Anterior cingulate cortex (tissue), 58 donors: ENCODE measurements around the gene CCL16.
"Not testable (repeated sequence)": the region's sequence is repeated elsewhere in the genome, so short reads cannot be mapped to it uniquely, and the experiment has no call there.

Experiments used
- DNase-seq, 58 donors: peaks; one replicate each; lab custom pipeline; 2025; lab: John Stamatoyannopoulos, UW

Gene CCL16

DNA sequence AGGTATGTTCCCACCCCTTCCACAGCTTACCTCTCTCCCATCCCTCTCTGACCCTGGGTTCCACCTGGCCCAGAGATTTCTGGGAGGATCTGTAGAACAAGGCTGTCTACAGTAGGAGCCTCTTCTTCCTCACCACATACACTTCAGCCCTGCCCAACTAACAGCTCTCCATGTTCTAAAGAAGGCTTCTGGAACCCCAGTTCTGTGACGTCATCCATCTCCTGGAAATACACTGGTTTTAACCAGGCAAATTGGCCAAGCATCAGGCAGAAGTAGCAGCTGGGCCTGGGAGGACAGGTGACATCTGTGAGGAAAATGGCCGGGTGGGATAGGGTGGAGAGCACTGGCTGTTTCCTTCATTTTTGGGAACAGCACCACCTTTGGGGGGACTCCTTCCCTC lies 37.8 kb downstream of the CCL16 start, which contains the start of gene LYZL6:
LYZL6 (minus strand) TSS at position 177 of the 400 bp plus-strand sequence. CDS start 4,357 bp downstream, outside the sequence.
- no peak for DNase-seq

DNA sequence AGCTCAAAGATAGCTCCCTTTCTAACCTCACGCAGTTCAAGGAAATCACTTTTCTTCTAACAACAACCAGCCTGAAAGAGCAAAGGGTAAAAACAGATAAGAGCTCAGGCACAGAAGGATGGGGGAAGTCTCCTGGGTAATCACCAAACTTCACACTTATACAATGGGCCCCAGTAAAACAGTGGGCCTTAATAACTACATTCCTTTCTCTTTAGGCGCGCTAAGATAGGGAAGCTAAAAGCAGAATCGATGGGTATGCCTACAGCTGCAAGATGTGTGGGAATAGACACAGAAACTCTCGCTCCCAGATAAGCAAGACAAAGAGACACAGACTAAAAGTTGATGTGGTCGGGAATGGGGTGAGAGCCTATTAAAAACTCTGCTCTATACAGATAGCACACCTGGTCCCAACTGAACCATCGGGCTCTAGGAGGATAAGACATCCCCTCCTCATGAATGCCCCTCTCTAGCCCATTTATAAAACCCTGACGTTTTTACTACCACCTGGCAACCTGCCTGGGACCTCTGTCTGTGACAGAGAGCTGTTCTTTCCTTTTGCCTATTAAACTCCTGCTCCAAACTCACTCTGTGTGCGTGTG lies 38.6 kb downstream of the CCL16 start:
- DNase-seq, result no peak

DNA sequence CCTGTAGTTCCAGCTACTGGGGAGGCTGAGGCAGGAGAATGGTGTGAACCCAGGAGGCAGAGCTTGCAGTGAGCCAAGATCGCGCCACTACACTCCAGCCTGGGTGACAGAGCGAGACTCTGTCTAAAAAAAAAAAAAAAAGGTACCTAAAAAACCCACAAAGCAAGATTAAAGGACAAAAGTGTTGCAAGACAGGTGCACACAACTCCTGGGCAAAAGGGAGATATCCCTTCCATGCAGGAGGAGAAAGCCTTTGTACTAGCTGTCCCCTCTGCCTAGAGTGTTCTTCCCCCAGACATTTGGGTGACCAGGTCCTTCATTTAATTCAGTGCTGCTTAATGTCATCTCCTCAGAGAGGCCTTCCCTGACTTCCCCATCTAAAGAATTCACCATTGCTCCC lies 42.8 kb downstream of the CCL16 start:
- not testable (repeated sequence) for DNase-seq

DNA sequence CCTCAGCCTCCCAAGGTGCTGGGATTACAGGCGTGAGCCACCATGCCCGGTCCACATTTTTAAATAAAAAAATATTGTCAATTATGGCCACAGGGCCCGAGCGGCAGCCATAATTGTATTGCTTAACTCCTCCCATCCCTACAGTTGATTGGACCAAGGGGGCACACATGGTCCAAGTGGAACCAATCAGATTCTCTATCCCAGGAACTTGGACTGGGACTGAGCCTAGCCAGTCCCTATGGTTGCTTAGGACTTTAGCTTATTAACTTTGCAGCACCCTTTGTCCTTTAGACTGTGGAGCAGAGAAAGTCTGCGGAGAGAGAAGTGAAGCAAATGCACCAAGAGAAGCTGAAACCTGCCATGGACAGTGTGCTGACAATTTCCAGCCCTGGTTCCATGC lies 45.2 kb downstream of the CCL16 start:
- no peak for DNase-seq

DNA sequence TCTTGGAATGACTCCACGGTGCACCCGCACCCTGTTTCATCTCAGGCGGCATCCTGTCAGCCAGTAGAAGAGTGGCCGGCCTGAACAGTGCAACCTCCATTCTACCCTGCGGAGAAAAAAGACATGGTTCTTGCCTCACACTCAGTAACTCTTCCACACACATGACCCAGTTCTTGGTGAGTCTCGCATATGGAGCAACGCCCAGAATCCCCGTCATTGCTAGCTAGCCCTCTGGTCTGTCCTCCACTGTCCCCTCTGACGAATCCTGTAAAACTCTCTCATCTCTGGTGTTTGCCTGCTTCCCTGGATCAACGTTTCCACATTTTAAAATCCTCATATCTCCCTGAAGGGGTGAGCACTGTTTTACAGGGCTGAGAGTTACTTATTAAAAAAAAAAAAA lies 46.5 kb downstream of the CCL16 start:
- no peak for DNase-seq

DNA sequence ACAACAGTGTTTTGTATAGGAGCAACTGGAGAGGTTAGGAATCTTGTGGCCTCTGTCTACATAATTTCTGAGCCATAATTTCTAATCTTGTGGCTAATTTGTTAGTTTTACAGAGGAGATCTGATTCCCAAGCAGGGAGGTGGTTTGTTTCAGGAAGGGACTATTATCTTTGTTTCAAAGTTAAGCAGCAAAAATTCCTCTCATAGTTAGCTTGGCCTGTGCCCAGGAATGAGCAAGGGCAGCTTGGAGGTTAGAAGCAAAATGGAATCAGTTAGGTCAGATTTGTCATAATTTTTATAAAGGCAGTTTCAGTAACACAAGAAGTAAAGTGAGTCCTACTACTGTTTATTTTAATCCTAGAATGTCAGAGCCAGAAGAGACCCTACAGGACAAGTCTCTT lies 48.7 kb downstream of the CCL16 start:
- no peak for DNase-seq

DNA sequence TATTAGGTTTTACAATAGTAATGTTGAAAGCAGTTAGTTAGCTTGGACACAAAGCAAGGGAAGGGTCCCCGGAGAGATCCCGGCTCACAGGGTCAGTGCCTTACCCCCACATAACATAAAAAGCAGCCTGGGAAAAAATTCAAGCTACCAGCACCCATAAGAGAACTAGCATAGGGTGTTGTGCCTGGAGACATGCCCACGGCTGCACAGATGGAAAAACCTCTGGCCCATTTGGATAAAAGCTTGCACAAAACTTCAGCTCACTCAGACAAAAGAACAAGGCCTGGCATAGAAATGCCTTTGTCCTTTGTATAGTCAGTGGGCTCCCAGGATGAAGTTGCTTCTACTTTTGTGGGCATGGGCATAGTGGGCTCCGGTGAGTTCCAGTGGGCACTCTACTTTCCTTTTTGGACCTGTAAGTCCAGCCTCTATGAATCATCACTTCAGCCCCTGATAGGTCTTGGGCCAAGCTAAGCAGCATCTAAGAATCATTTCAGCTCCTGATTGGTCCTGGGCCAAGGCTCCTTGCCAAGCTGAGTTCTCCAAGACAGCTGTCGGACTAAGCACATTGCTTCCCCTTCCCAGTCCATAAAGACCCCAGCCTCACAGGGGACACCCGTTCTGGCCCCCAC lies 49.4 kb downstream of the CCL16 start:
- peak in 1 of 58 donors; percentile 3 for DNase-seq

DNA sequence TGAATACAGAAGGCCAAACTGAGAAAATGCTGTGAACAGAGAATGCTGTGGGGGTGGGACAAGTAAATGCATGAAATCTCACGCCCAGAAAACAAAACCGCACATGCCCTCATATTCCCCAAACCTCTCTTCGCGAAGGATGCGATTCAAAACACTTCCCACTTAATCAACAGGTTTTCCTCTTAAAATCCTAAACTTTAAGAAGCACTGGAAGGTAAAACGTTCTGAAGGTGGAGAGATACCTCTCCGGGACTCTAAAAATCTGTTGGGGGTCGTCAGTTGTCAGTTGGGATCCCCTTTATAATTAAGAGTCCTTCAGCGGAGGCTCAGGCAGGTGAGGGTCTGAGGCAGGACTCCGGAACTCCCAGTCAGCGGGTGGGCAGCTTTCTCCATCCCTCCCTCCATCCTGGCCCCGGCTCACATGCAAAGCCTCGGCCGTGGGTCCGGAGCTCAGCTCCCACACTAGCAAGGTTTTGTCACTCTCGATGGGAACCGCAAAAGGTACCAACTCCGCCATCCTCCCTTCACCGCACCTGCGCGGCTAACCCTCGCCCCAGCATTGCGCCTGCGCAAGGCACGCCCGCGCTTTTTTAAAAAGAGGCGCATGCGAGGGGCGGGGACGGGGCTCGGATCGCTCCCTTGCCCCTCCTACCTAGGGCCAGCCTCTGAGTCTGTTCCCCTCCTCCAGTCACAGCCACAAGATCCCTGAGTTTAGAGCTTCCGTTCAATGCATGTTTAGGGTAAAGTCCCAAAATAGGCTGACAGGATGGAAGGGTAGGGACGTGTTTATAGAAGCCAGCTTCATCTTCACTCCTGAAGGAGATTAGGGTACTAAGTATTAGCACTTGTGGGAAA lies 50.9 kb downstream of the CCL16 start, which contains the start of gene RDM1:
RDM1 (minus strand) TSS at position 563 of the 855 bp plus-strand sequence; CDS start at position 517, 46 bp downstream.
- peak in 49 of 58 donors; percentile 2 to 63 (median 26) for DNase-seq

DNA sequence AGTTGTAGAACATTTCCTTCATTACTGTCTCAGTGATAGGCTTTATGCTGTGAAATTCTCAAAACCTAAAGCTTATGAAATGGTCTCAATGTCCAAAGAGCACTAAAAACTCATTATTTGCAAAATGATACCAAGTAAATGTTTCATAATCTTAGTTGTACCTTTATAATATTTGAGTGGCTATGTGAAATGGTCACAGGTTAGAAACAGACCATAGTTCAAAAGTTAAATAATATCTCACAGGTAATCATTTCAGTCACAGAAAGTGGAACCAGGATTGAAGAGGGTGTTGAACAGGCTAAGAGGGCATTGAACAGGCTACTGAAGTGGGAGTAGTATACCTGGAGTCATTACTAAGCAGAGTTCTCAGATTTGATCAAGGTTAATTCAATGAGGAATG lies 53.6 kb downstream of the CCL16 start:
- no peak for DNase-seq
